Measurements from ENCODE around the gene KIRREL1. TPM values are rescaled to one million over a fixed set of nuclear protein-coding genes. Genes with fewer than 3 reads are reported as not detected.

The KIRREL1 gene
- total RNA-seq, 2 experiments from 2014 or later: not detected

GRCh38 chr1:158003406-158003800 lies 10.0 kb downstream of the KIRREL1 start:
- Mint-ChIP-seq H3K4me1 (no peaks in the 10 kb centered on the region), H3K9me3 (no peaks in the 10 kb centered on the region), H3K36me3 (no peaks in the 10 kb centered on the region), H3K4me3 (no peak overlapping the region), H3K27ac (no peak overlapping the region), H3K27me3 (peaks cover 2% of the 10 kb centered on the region)
- no peak for ATAC-seq (ENCODE audit: low read depth)
- POLR2A ChIA-PET: no interaction called here
- DNase-seq: no peak

DNA sequence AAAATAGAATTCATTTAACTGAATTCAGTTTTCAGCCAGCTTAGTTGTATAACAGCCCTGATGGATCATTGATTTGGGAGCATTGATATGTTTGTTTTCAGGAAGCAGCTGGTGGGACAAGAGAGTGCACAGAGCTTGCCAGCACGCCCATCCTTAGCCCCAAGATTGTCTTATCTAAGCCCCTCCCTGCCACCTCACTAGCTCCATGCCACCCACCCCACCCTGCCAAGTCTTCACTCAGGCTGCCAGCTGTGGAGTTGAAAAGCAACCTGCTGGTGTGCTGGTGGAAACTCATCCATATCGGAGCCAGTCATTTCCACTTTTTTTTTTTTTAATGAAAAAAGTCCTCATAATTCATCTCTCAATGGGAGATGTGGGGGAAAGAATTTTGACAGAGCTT lies 11.8 kb downstream of the KIRREL1 start:
- no peaks in the 10 kb centered on the region for H3K9me3 Mint-ChIP-seq
- H3K36me3 Mint-ChIP-seq: no peaks in the 10 kb centered on the region
- H3K4me1 Mint-ChIP-seq: no peaks in the 10 kb centered on the region
- H3K27me3 Mint-ChIP-seq: peaks cover 3% of the 10 kb centered on the region
- H3K27ac Mint-ChIP-seq: no peak overlapping the region
- DNase-seq (no peak), ATAC-seq (ENCODE audit: low read depth) (no peak)
- POLR2A ChIA-PET: no interaction called here
- no peak overlapping the region for H3K4me3 Mint-ChIP-seq

DNA sequence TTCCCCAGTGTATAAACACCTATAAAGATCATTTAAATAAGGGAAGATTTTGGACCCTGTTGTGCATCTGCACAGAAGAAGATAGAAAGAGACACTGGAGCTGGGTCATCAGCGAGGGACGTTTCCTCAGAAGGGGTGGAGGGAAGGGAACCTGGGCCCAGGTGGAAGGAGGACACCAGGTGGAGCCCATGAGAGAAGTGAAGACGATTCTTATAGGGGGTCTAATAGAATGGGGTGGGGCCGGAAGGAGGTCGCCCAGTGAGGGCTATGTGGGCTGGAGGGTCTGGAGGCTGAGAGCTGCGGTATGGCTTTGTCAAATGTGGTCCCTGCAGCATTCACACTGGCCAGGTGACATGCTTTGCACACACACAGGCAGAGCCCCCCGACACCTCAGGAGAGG lies 13.7 kb downstream of the KIRREL1 start:
- H3K4me1 Mint-ChIP-seq: no peaks in the 10 kb centered on the region
- H3K27ac Mint-ChIP-seq: no peak overlapping the region
- no peaks in the 10 kb centered on the region for H3K9me3 Mint-ChIP-seq
- no peaks in the 10 kb centered on the region for H3K36me3 Mint-ChIP-seq
- DNase-seq (no peak), ATAC-seq (ENCODE audit: low read depth) (no peak)
- POLR2A ChIA-PET: no interaction called here
- H3K4me3 Mint-ChIP-seq: no peak overlapping the region
- H3K27me3 Mint-ChIP-seq: peaks cover 3% of the 10 kb centered on the region

GRCh38 chr1:158007667-158008386 lies 14.4 kb downstream of the KIRREL1 start:
- no peak overlapping the region for H3K27ac Mint-ChIP-seq
- DNase-seq (no peak), ATAC-seq (ENCODE audit: low read depth) (no peak)
- H3K4me3 Mint-ChIP-seq: no peak overlapping the region
- peaks cover 3% of the 10 kb centered on the region for H3K27me3 Mint-ChIP-seq
- no peaks in the 10 kb centered on the region for H3K4me1 Mint-ChIP-seq
- no peaks in the 10 kb centered on the region for H3K9me3 Mint-ChIP-seq
- no peaks in the 10 kb centered on the region for H3K36me3 Mint-ChIP-seq
- POLR2A ChIA-PET: no interaction called here

DNA sequence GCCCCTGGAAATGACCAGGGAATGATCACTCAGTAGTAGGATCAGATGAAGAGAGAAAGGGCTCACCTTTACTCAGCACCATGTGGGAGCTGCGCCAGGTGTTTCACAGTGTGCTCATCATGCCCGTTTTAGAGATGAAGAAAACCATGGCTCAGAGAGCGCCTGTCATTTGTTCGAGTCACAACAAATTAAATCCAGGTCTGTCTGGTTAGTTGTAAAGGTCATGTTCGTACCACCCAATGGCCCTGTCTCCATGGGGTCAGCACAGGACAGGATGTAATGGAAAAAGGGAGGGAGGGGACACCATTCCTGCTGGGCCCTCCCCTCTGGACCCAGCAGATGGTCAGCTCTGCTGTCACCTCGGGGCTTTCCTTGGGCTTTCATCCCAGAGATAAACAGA lies 15.2 kb downstream of the KIRREL1 start:
- ATAC-seq (ENCODE audit: low read depth) (no peak), DNase-seq (no peak)
- no peaks in the 10 kb centered on the region for H3K4me1 Mint-ChIP-seq
- H3K9me3 Mint-ChIP-seq: no peaks in the 10 kb centered on the region
- no peak overlapping the region for H3K4me3 Mint-ChIP-seq
- H3K27me3 Mint-ChIP-seq: peaks cover 3% of the 10 kb centered on the region
- no peak overlapping the region for H3K27ac Mint-ChIP-seq
- no peaks in the 10 kb centered on the region for H3K36me3 Mint-ChIP-seq
- POLR2A ChIA-PET: no interaction called here

- Mint-ChIP-seq H3K9me3 (no peaks in the 10 kb centered on the region), H3K27ac (no peak overlapping the region), H3K36me3 (no peaks in the 10 kb centered on the region), H3K4me1 (peaks cover 1% of the 10 kb centered on the region), H3K4me3 (no peak overlapping the region), H3K27me3 (peaks cover 9% of the 10 kb centered on the region)
- ATAC-seq (ENCODE audit: low read depth) (no peak), DNase-seq (no peak)
- POLR2A ChIA-PET: no interaction called here
These were observed 18.3 kb downstream of the KIRREL1 start for GRCh38 chr1:158011714-158012113.

DNA sequence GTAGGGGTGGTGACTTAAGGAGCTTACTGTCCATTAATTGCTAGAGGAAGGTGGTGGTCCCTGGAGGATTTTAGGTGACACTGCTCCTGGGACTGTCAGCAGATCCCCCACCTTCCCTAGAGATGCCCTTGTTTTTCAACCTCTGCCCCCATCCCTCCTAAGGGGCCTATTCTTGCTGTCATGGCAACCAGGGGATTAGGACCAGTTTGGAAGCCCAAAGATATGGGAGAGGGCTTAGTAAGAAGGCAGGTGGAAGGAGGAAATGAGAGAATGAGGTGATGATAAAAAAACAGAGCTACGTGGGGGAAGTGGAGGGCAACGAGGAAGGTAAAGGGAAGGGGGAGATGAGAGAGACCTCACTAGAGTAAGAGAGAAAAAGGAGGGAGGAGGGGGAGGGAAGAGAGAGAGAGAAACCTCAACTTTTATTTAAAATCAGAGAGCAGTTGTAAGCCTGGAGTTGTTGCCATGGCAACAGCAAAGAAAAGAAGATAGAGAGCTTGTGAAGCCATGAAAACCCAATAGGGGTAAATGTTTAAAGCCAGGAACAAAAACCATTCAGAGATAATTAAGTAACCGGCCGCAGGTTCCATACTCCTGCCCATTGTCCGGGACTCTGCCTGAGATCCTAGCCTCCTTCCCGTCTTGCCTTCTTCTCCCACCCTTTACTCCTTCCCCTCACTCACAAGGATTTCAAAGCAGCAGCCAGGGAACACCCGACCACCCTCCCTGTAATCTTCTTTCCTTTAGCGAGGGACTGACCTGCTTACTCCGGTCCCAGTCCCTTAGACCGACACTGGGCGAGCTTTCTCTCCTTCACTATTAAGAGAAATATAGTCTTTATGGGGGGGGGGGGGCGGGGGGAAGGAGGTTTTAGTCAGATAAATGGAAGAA lies 20.6 kb downstream of the KIRREL1 start:
- ATAC-seq (ENCODE audit: low read depth): no peak
- Mint-ChIP-seq H3K4me3 (no peak overlapping the region), H3K36me3 (no peaks in the 10 kb centered on the region), H3K9me3 (no peaks in the 10 kb centered on the region), H3K27me3 (peaks cover 13% of the 10 kb centered on the region), H3K27ac (no peak overlapping the region), H3K4me1 (peaks cover 1% of the 10 kb centered on the region)
- DNase-seq: no peak
- POLR2A ChIA-PET: no interaction called here

DNA sequence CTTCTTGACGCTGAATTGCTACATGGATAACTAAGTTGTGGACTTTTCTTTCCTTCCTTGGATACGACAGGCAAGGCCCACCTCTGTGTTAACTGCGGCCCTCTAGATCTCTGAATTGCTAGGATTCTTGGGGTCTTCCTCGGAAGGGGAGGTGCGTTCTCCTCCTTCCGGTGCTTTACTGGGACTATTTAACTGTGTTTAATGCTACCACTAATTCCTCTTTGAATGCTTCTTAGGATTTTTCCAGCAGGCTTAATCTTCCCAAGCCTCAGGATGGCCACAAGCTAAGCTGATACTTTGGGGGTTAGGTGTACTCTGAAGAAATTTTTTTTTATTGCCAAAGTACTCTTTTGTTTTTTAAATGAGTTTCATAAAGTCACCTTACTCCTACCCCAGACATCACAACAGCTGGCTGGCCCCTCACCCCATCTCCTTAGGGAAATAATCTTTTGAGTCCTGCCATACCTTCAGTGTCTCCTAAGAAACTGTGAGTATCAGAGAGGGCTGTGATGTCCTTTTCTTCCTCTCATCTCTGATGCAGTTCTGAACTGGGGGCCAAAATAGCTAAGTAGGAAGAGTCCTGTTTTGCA lies 21.4 kb downstream of the KIRREL1 start:
- ATAC-seq (ENCODE audit: low read depth) (no peak), DNase-seq (no peak)
- Mint-ChIP-seq H3K9me3 (no peaks in the 10 kb centered on the region), H3K27me3 (peaks cover 12% of the 10 kb centered on the region), H3K4me3 (no peak overlapping the region), H3K27ac (no peak overlapping the region), H3K4me1 (peaks cover 1% of the 10 kb centered on the region), H3K36me3 (no peaks in the 10 kb centered on the region)
- POLR2A ChIA-PET: no interaction called here

GRCh38 chr1:158016651-158017335 lies 23.3 kb downstream of the KIRREL1 start:
- Mint-ChIP-seq H3K4me3 (no peak overlapping the region), H3K27me3 (peaks cover 12% of the 10 kb centered on the region), H3K27ac (no peak overlapping the region), H3K36me3 (no peaks in the 10 kb centered on the region), H3K9me3 (no peaks in the 10 kb centered on the region), H3K4me1 (peaks cover 1% of the 10 kb centered on the region)
- POLR2A ChIA-PET: no interaction called here
- DNase-seq (no peak), ATAC-seq (ENCODE audit: low read depth) (no peak)

DNA sequence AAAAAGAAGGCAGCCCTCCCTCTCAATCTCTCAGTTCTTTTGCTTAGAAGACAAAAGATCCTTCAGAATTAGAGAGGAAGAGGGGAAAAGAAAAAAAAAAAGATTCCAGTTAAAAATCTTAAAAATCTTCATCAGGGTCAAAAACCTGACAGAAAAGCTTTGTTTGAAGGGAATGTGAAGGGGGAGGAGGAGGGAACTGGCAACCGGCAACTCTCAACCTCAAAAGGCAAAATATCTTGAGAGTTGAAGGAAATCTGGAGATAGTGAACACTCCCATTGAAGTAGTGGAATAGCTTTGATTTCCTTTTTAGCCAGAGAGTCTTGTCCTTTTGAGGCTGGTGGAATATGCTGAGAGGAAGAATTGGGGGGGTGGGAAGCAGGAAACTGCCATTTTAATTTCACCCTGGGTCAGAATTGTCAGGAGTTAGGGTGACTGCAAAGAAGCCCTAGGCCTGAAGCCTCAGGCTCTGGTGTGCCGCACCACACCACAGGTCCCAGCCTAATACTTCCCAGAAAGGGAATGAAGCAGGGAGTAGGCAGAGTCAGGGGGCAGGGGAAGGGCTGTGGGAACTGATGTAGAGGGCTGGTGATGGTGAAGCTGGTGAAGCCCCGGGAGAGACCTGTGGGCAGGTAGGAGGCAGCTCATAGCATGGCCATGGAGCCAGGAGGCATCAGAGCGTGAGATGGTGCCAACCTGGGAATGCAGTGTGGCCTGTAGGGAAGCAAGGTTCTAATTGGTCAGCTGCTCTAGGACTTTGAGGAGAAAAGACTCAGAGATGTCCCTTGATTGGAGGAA lies 24.6 kb downstream of the KIRREL1 start:
- H3K27me3 Mint-ChIP-seq: peaks cover 14% of the 10 kb centered on the region
- peaks cover 1% of the 10 kb centered on the region for H3K4me1 Mint-ChIP-seq
- H3K27ac Mint-ChIP-seq: no peak overlapping the region
- no peaks in the 10 kb centered on the region for H3K9me3 Mint-ChIP-seq
- H3K36me3 Mint-ChIP-seq: no peaks in the 10 kb centered on the region
- POLR2A ChIA-PET: no interaction called here
- ATAC-seq (ENCODE audit: low read depth) (no peak), DNase-seq (no peak)
- no peak overlapping the region for H3K4me3 Mint-ChIP-seq

GRCh38 chr1:158019171-158019868 lies 25.9 kb downstream of the KIRREL1 start:
- Mint-ChIP-seq H3K27me3 (peaks cover 14% of the 10 kb centered on the region), H3K4me3 (no peak overlapping the region), H3K4me1 (no peaks in the 10 kb centered on the region), H3K27ac (no peak overlapping the region), H3K36me3 (no peaks in the 10 kb centered on the region), H3K9me3 (no peaks in the 10 kb centered on the region)
- POLR2A ChIA-PET: no interaction called here
- no peak for DNase-seq
- no peak for ATAC-seq (ENCODE audit: low read depth)

- no peak for DNase-seq
- H3K27ac Mint-ChIP-seq: no peak overlapping the region
- POLR2A ChIA-PET: no interaction called here
- H3K4me1 Mint-ChIP-seq: no peaks in the 10 kb centered on the region
- H3K27me3 Mint-ChIP-seq: peaks cover 14% of the 10 kb centered on the region
- H3K9me3 Mint-ChIP-seq: no peaks in the 10 kb centered on the region
- H3K36me3 Mint-ChIP-seq: no peaks in the 10 kb centered on the region
- H3K4me3 Mint-ChIP-seq: no peak overlapping the region
- ATAC-seq (ENCODE audit: low read depth): no peak
These were observed 26.9 kb downstream of the KIRREL1 start for GRCh38 chr1:158020259-158020885.
